K562 (cell line): ENCODE measurements around the gene MEIS2.

ENCODE experiments used
- PTTG1 ChIP-seq: fragments of 450-650 bp; IDR thresholded peaks from 2 replicates; pipeline ENCODE4 v1.6.1; 2016; ENCODE audit warnings: low read depth, mild to moderate bottlenecking, missing genetic modification characterization, missing compliant biosample characterization
- ZNF347 ChIP-seq: fragments of 450-650 bp; formaldehyde crosslinking; IDR thresholded peaks from 2 replicates; pipeline ENCODE4 v1.4.0; 2020; ENCODE audit warnings: low read depth, mild to moderate bottlenecking, moderate library complexity

- no peak for TF ChIP-seq PTTG1
- no peak for TF ChIP-seq ZNF347 (CRISPR knock-in tag)
Observed at GRCh38 chr15:37057256-37057655, 43.1 kb downstream of the MEIS2 start.
